Activated naive CD4-positive, alpha-beta T cell (primary cell): ENCODE results near the gene OR2V2.

Experiments used
- DNase-seq, 4 experiments: peaks; one replicate each; lab custom pipeline; 2025; lab: John Stamatoyannopoulos, UW

Gene OR2V2

DNA sequence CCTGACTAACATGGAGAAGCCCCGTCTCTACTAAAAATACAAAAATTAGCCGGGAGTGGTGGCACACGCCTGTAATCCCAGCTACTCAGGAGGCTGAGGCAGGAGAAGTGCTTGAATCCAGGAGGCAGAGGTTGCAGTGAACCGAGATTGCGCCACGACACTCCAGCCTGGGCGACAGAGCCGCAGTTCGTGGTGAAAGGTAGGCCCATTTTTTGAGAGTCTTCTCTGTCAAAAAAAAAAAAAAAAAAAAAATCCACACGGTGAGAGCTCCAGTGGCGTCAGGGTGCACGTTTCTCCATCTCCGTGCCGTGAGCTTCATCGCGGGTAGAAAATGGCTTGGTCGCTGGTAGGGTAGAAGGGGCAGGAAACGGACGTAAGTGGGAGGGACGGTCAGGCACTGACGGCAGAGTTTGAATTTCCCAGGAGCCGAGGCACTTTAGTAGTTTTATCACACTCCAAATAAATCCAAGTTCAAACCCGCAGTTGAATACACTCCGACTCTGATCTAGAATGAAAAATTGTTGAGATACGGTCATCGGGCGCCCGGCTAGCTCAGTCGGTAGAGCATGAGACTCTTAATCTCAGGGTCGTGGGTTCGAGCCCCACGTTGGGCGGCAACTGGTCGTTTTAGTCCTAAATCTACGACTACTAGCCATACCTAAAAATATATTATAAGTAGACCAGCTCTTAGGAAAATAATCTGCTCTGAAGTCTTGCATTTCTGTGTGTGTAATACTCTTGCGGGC is 60.0 kb downstream of the OR2V2 start:
- DNase-seq = no peak

DNA sequence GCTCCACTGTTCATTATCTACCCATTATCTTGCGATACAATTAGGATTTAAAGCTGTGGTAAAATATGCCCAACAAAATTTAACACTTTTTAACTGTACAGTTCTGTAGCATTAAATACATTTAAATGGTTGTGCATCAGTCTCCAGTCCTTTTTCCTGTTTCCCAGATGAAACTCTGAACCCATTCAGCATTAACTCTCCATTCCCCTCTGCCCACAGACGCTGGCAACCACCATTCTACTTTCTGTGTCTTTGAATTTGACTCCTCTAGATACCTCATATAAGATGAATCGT is 60.5 kb downstream of the OR2V2 start:
- no peak for DNase-seq
